Gastrocnemius medialis (tissue), 4 donors: ENCODE data around the gene FAP.

Experiments used
- CTCF ChIP-seq, 5 experiments: fragments of 450-650 bp in 3 of 5; fragments of 200-600 bp in 2 of 5; sonication (generic) in 2 of 5; IDR thresholded peaks in 4 of 5; conservative IDR thresholded peaks in 1 of 5; 1 replicate in 4 of 5; 2 replicates in 1 of 5; pipeline ENCODE4 v1.5.1; 2016 to 2019; ENCODE audit warnings: antibody characterized with exemption in 5 of 5, mild to moderate bottlenecking in 3 of 5, moderate library complexity in 3 of 5
- POLR2A ChIP-seq, 2 donors: fragments of 450-650 bp; IDR thresholded peaks; one replicate each; pipeline ENCODE4 v1.6.1; 2017; ENCODE audit warnings: antibody characterized with exemption in 2 of 2, mild to moderate bottlenecking in 2 of 2, moderate library complexity in 2 of 2

- TF ChIP-seq CTCF (IDR thresholded peaks at IDR 0.05 in 4 of 5, conservative IDR thresholded peaks at IDR 0.05 in 1 of 5): no peak
- no peak for TF ChIP-seq POLR2A (IDR thresholded peaks at IDR 0.05)
Observed at GRCh38 chr2:162152147-162152546, 91.1 kb downstream of the FAP start, which contains the start of gene GCG.
